HEK293 (cell line): ENCODE measurements around the gene RTN4.

Experiments used
- CTCF ChIA-PET: fragments of 350-600 bp; formaldehyde crosslinking; extraction: SDS; loops from one replicate; lab custom pipeline; 2021; ENCODE audit warnings: antibody characterized with exemption; lab: Yijun Ruan, JAX
- POLR2A ChIA-PET: fragments of 300-600 bp; formaldehyde crosslinking; extraction: SDS; loops from one replicate; lab custom pipeline; 2020; ENCODE audit warnings: antibody characterized with exemption, inconsistent platforms; lab: Yijun Ruan, JAX
- H3K27ac ChIP-seq: fragments of 200-500 bp; sonication (Bioruptor generic); 2 replicates; pipeline ENCODE4 v1.5.1; 2014; ENCODE audit warnings: low read depth, low read length, control low read depth, inconsistent platforms; ENCODE audit errors: extremely low read depth
- H3K36me3 ChIP-seq, 2 experiments: fragments of 200-500 bp in 1 of 2; sonication (Bioruptor generic) in 1 of 2; 1 replicate in 1 of 2; 2 replicates in 1 of 2; pipeline ENCODE4 v1.5.1; 2014 to 2017; ENCODE audit warnings: inconsistent platforms in 2 of 2, low read length in 2 of 2; ENCODE audit not compliant: control insufficient read depth in 2 of 2, insufficient read depth in 1 of 2
- H3K4me1 ChIP-seq: fragments of 200-500 bp; sonication (Bioruptor generic); 2 replicates; pipeline ENCODE4 v1.5.1; 2014; ENCODE audit warnings: mild to moderate bottlenecking, low read length, inconsistent platforms; ENCODE audit not compliant: control insufficient read depth, insufficient read depth
- H3K4me3 ChIP-seq: 2 replicates; pipeline ENCODE4 v1.5.1; 2011; ENCODE audit warnings: low read depth, mild to moderate bottlenecking, control low read depth, low read length, moderate library complexity
- H3K9me3 ChIP-seq: fragments of 200-500 bp; sonication (Bioruptor generic); 2 replicates; pipeline ENCODE4 v1.5.1; 2014; ENCODE audit warnings: low read depth, low read length, inconsistent platforms; ENCODE audit not compliant: control insufficient read depth, insufficient read depth
- BCL11B ChIP-seq: fragments of 450-650 bp; formaldehyde crosslinking; IDR thresholded peaks from 2 replicates; pipeline ENCODE4 v1.5.1; 2016; ENCODE audit warnings: low read depth, missing biosample characterization, missing genetic modification characterization
- CTCF ChIP-seq: fragments of 450-650 bp; formaldehyde crosslinking; IDR thresholded peaks from 2 replicates; pipeline ENCODE4 v1.5.1; 2016; ENCODE audit warnings: missing biosample characterization, missing genetic modification characterization
- HOXA7 ChIP-seq: sonication (generic); formaldehyde crosslinking; IDR thresholded peaks from 2 replicates; pipeline ENCODE4 v1.8.1; 2022; ENCODE audit warnings: missing genetic modification reagents, borderline replicate concordance
- PRDM10 ChIP-seq: fragments of 450-650 bp; formaldehyde crosslinking; IDR thresholded peaks from 2 replicates; pipeline ENCODE4 v1.5.1; 2016; ENCODE audit warnings: missing biosample characterization, missing genetic modification characterization
- TSHZ1 ChIP-seq: fragments of 450-650 bp; formaldehyde crosslinking; IDR thresholded peaks from 2 replicates; pipeline ENCODE4 v1.5.1; 2016; ENCODE audit warnings: missing biosample characterization, missing genetic modification characterization, borderline replicate concordance
- ZBTB10 ChIP-seq: fragments of 450-650 bp; formaldehyde crosslinking; IDR thresholded peaks from 2 replicates; pipeline ENCODE4 v1.5.1; 2016; ENCODE audit warnings: missing biosample characterization, missing genetic modification characterization
- ZBTB49 ChIP-seq: fragments of 450-650 bp; formaldehyde crosslinking; IDR thresholded peaks from 2 replicates; pipeline ENCODE4 v1.5.1; 2016; ENCODE audit warnings: missing biosample characterization, missing genetic modification characterization, low read depth
- ZIC2 ChIP-seq: fragments of 450-650 bp; formaldehyde crosslinking; IDR thresholded peaks from 2 replicates; pipeline ENCODE4 v1.5.1; 2016; ENCODE audit warnings: missing biosample characterization, missing genetic modification characterization
- ZNF138 ChIP-seq: fragments of 450-650 bp; formaldehyde crosslinking; IDR thresholded peaks from 2 replicates; pipeline ENCODE4 v1.5.1; 2016; ENCODE audit warnings: missing biosample characterization, missing genetic modification characterization, borderline replicate concordance
- ZNF274 ChIP-seq, 2 experiments: fragments of 200-500 bp in 1 of 2; fragments of 450-650 bp in 1 of 2; sonication (Bioruptor generic) in 1 of 2; formaldehyde crosslinking in 1 of 2; IDR thresholded peaks; 2 replicates each; pipeline versions ENCODE4 v1.5.1 to v1.6.1; 2014 to 2016; ENCODE audit warnings: borderline replicate concordance in 1 of 2, inconsistent platforms in 1 of 2, low read length in 1 of 2, missing biosample characterization in 1 of 2, missing genetic modification characterization in 1 of 2
- ZNF501 ChIP-seq: fragments of 450-650 bp; formaldehyde crosslinking; IDR thresholded peaks from 2 replicates; pipeline ENCODE4 v1.5.1; 2016; ENCODE audit warnings: missing biosample characterization, missing genetic modification characterization
- ZNF510 ChIP-seq: fragments of 450-650 bp; formaldehyde crosslinking; IDR thresholded peaks from 2 replicates; pipeline ENCODE4 v1.5.1; 2018; ENCODE audit warnings: mild to moderate bottlenecking, missing genetic modification characterization, missing biosample characterization; ENCODE audit not compliant: insufficient replicate concordance
- ZNF518A ChIP-seq: fragments of 450-650 bp; formaldehyde crosslinking; conservative IDR thresholded peaks from 2 replicates; pipeline ENCODE4 v1.5.1; 2016; ENCODE audit warnings: low read depth, missing biosample characterization, missing genetic modification characterization
- ZNF580 ChIP-seq: fragments of 450-650 bp; formaldehyde crosslinking; IDR thresholded peaks from 2 replicates; pipeline ENCODE4 v1.5.1; 2016; ENCODE audit warnings: missing biosample characterization, missing genetic modification characterization
- ZNF677 ChIP-seq: fragments of 450-650 bp; IDR thresholded peaks from 2 replicates; pipeline ENCODE4 v1.5.0; 2018; ENCODE audit warnings: missing biosample characterization, mild to moderate bottlenecking, missing genetic modification characterization, moderate library complexity
- ZNF785 ChIP-seq: fragments of 450-650 bp; formaldehyde crosslinking; IDR thresholded peaks from 2 replicates; pipeline ENCODE4 v1.5.1; 2016; ENCODE audit warnings: missing biosample characterization, missing genetic modification characterization
- ZSCAN16 ChIP-seq: fragments of 450-650 bp; formaldehyde crosslinking; IDR thresholded peaks from 2 replicates; pipeline ENCODE4 v1.5.1; 2016; ENCODE audit warnings: missing biosample characterization, missing genetic modification characterization

The RTN4 gene

GRCh38 chr2:54936766-54937165 is 113.5 kb downstream of the RTN4 start:
- Histone ChIP-seq H3K4me1 (no peaks in the 10 kb centered on the region), H3K36me3 (no peaks in the 10 kb centered on the region), H3K9me3 (no peaks in the 10 kb centered on the region), H3K27ac (no peak overlapping the region), H3K4me3 (no peak overlapping the region)
- POLR2A ChIA-PET = no interaction called here
- CTCF ChIA-PET = interaction anchor here (0.6 kb wide), 1 partner anchor 1112 kb away, joined by 3 read pairs; no protein-coding TSS in a partner anchor
- TF ChIP-seq ZNF274 (IDR thresholded peaks at IDR 0.05; ENCODE audit: low read length) (no peak), ZNF274 (tag by site-specific recombination; IDR thresholded peaks at IDR 0.05; ENCODE audit: borderline replicate concordance) (no peak), ZNF510 (tag by site-specific recombination) (no peak), ZSCAN16 (tag by site-specific recombination) (no peak), PRDM10 (tag by site-specific recombination) (no peak), BCL11B (tag by site-specific recombination) (no peak), ZNF138 (tag by site-specific recombination) (no peak), ZBTB49 (tag by site-specific recombination) (no peak), CTCF (no peak), ZNF677 (no peak), TSHZ1 (no peak), ZIC2 (tag by site-specific recombination) (no peak), ZNF785 (tag by site-specific recombination) (no peak), ZBTB10 (no peak), ZNF580 (tag by site-specific recombination) (no peak), HOXA7 (CRISPR knock-in tag) (no peak), ZNF518A (tag by site-specific recombination) (no peak), ZNF501 (tag by site-specific recombination) (no peak)
